Stomach (tissue), 4 donors: ENCODE data around the gene PATE1.

Source experiments
- EP300 ChIP-seq: sonication (generic); formaldehyde crosslinking; IDR thresholded peaks from one replicate; pipeline ENCODE4 v1.6.1; 2017; ENCODE audit warnings: antibody characterized with exemption
- POLR2A ChIP-seq, 4 donors: fragments of 450-650 bp; IDR thresholded peaks; one replicate each; pipeline ENCODE4 v1.6.1; 2016; ENCODE audit warnings: antibody characterized with exemption in 4 of 4, control low read depth in 2 of 4, mild to moderate bottlenecking in 1 of 4, moderate library complexity in 1 of 4
- POLR2AphosphoS5 ChIP-seq, 3 donors: sonication (generic); formaldehyde crosslinking; IDR thresholded peaks; one replicate each; pipeline ENCODE4 v1.6.1; 2016; ENCODE audit warnings: antibody characterized with exemption in 3 of 3
- TF ChIP-seq, protein P1 (sequence below), 7 experiments: fragments of 450-650 bp in 4 of 7; fragments of 200-600 bp in 3 of 7; sonication (generic) in 3 of 7; IDR thresholded peaks; one replicate each; pipeline ENCODE4 v1.5.1; 2016 to 2019; ENCODE audit warnings: antibody characterized with exemption in 7 of 7, control low read depth in 2 of 7, mild to moderate bottlenecking in 1 of 7

DNA sequence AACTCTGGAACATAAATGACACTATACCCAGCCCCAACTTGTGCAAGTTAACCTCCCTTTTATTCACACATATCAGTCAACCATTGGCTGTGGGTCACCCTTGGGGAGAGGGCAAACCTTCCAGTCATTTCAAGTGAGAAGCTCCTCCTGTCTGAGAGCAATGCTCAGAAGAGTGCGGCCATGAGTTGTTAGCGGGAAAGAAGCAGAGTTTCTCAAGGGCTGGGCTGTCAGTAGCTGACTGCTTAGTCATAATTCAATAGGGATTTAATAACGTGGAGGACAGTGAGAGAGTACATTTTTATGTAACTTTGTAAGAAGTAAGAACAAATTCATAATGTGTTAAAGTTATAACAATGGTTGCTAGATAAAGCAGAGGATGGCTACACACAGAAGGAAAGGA, 27.4 kb downstream of the PATE1 start:
- no peak for TF ChIP-seq POLR2A (IDR thresholded peaks at IDR 0.05)
- TF ChIP-seq, protein P1, sequence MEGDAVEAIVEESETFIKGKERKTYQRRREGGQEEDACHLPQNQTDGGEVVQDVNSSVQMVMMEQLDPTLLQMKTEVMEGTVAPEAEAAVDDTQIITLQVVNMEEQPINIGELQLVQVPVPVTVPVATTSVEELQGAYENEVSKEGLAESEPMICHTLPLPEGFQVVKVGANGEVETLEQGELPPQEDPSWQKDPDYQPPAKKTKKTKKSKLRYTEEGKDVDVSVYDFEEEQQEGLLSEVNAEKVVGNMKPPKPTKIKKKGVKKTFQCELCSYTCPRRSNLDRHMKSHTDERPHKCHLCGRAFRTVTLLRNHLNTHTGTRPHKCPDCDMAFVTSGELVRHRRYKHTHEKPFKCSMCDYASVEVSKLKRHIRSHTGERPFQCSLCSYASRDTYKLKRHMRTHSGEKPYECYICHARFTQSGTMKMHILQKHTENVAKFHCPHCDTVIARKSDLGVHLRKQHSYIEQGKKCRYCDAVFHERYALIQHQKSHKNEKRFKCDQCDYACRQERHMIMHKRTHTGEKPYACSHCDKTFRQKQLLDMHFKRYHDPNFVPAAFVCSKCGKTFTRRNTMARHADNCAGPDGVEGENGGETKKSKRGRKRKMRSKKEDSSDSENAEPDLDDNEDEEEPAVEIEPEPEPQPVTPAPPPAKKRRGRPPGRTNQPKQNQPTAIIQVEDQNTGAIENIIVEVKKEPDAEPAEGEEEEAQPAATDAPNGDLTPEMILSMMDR (IDR thresholded peaks at IDR 0.05), result no peak
- TF ChIP-seq EP300, result no peak
- TF ChIP-seq POLR2AphosphoS5 (IDR thresholded peaks at IDR 0.05), result no peak
